PC-9 (cell line): ENCODE measurements around the gene GSTP1.

Source experiments
- CTCF ChIP-seq: fragments of 200-600 bp; sonication (generic); conservative IDR thresholded peaks from 2 replicates; pipeline ENCODE4 v1.6.1; 2017; ENCODE audit warnings: mixed run types, antibody characterized with exemption, mild to moderate bottlenecking, moderate library complexity
- EZH2 ChIP-seq: fragments of 200-600 bp; sonication (generic); IDR thresholded peaks from 2 replicates; pipeline ENCODE4 v1.8.0; 2017; ENCODE audit warnings: antibody characterized with exemption, low read depth

GRCh38 chr11:67584205-67584880, 731 bp downstream of the GSTP1 start:
- no peak for TF ChIP-seq EZH2
- TF ChIP-seq CTCF: no peak
